Activated gamma-delta T cell (primary cell): ENCODE data around the gene LRRC4.

Experiments used
- DNase-seq: peaks from one replicate; lab custom pipeline; 2025; lab: John Stamatoyannopoulos, UW

Gene LRRC4

GRCh38 chr7:127979113-127979727, 52.0 kb downstream of the LRRC4 start:
- no peak for DNase-seq

GRCh38 chr7:127978421-127978820, 52.8 kb downstream of the LRRC4 start:
- no peak for DNase-seq
